ENCODE measurements around the gene PPP1R12C. TPM values are rescaled to one million over a fixed set of nuclear protein-coding genes. Genes with fewer than 3 reads are reported as not detected.

PPP1R12C gene
- total RNA-seq, 2 donors from 2014 or later, result 98.2 to 107 TPM

- Mint-ChIP-seq H3K27ac (no peak overlapping the region), H3K27me3 (ENCODE audit: insufficient read depth) (no peaks in the 10 kb centered on the region), H3K36me3 (ENCODE audit: low read depth) (peaks cover 82% of the 10 kb centered on the region), H3K4me3 (no peak overlapping the region), H3K4me1 (no peaks in the 10 kb centered on the region), H3K9me3 (no peaks in the 10 kb centered on the region)
- H3K27ac ChIP-seq (ENCODE audit: low read depth, low read length), result no peak overlapping the region
- no peak for TF ChIP-seq CTCF (conservative IDR thresholded peaks at IDR 0.05)
- 94 to 99% methylated on average over 10 to 15 of the region's 15 CpGs for WGBS, 2 experiments (ENCODE audit: insufficient coverage in 1 of 2, insufficient read length in 1 of 2)
- no peak for DNase-seq
- H3K9me3 ChIP-seq (ENCODE audit: control insufficient read depth, low read length), result no peaks in the 10 kb centered on the region
- H3K27me3 ChIP-seq (ENCODE audit: control insufficient read depth, insufficient read depth, low read length, poor library complexity, severe bottlenecking), result no peaks in the 10 kb centered on the region
- H3K36me3 ChIP-seq (ENCODE audit: control insufficient read depth, insufficient read depth, low read length), result peaks cover 84% of the 10 kb centered on the region
- H3K9ac ChIP-seq (ENCODE audit: extremely low read depth, low read length, poor library complexity, severe bottlenecking), result no peak overlapping the region
- no peak overlapping the region for H3K4me3 ChIP-seq (ENCODE audit: low read length)
- H3K4me1 ChIP-seq (ENCODE audit: control insufficient read depth, insufficient read depth, low read length), result no peaks in the 10 kb centered on the region
These were observed 69.0 kb downstream of the PPP1R12C start for GRCh38 chr19:55048446-55048845.

GRCh38 chr19:55047951-55048350 is 69.5 kb downstream of the PPP1R12C start:
- Histone ChIP-seq H3K27me3 (ENCODE audit: control insufficient read depth, insufficient read depth, low read length, poor library complexity, severe bottlenecking) (no peaks in the 10 kb centered on the region), H3K4me3 (ENCODE audit: low read length) (no peak overlapping the region), H3K9ac (ENCODE audit: extremely low read depth, low read length, poor library complexity, severe bottlenecking) (no peak overlapping the region), H3K36me3 (ENCODE audit: control insufficient read depth, insufficient read depth, low read length) (peaks cover 84% of the 10 kb centered on the region), H3K4me1 (ENCODE audit: control insufficient read depth, insufficient read depth, low read length) (no peaks in the 10 kb centered on the region), H3K9me3 (ENCODE audit: control insufficient read depth, low read length) (no peaks in the 10 kb centered on the region), H3K27ac (ENCODE audit: low read depth, low read length) (no peak overlapping the region)
- Mint-ChIP-seq H3K4me1 (no peaks in the 10 kb centered on the region), H3K4me3 (no peak overlapping the region), H3K27ac (no peak overlapping the region), H3K9me3 (no peaks in the 10 kb centered on the region), H3K36me3 (ENCODE audit: low read depth) (peaks cover 82% of the 10 kb centered on the region), H3K27me3 (ENCODE audit: insufficient read depth) (no peaks in the 10 kb centered on the region)
- WGBS, 2 experiments (ENCODE audit: insufficient coverage in 1 of 2, insufficient read length in 1 of 2), result 94 to 99% methylated on average over 12 of the region's 12 CpGs
- no peak for TF ChIP-seq CTCF (conservative IDR thresholded peaks at IDR 0.05)
- DNase-seq, result no peak

GRCh38 chr19:55046975-55047622 is 70.3 kb downstream of the PPP1R12C start:
- TF ChIP-seq CTCF (conservative IDR thresholded peaks at IDR 0.05), result no peak
- H3K4me3 ChIP-seq (ENCODE audit: low read length), result no peak overlapping the region
- H3K27me3 Mint-ChIP-seq (ENCODE audit: insufficient read depth), result no peaks in the 10 kb centered on the region

More at GRCh38 chr19:55046975-55047622, 70.3 kb downstream of the PPP1R12C start:
- peaks cover 88% of the 10 kb centered on the region for H3K36me3 ChIP-seq (ENCODE audit: control insufficient read depth, insufficient read depth, low read length)
- no peak for DNase-seq
- Mint-ChIP-seq H3K36me3 (ENCODE audit: low read depth) (peaks cover 84% of the 10 kb centered on the region), H3K27ac (no peak overlapping the region), H3K9me3 (no peaks in the 10 kb centered on the region), H3K4me1 (no peaks in the 10 kb centered on the region), H3K4me3 (no peak overlapping the region)
- 94 to 98% methylated on average over 12 to 17 of the region's 17 CpGs for WGBS, 2 experiments (ENCODE audit: insufficient coverage in 1 of 2, insufficient read length in 1 of 2)
- H3K9me3 ChIP-seq (ENCODE audit: control insufficient read depth, low read length), result no peaks in the 10 kb centered on the region
- H3K27me3 ChIP-seq (ENCODE audit: control insufficient read depth, insufficient read depth, low read length, poor library complexity, severe bottlenecking), result no peaks in the 10 kb centered on the region
- no peak overlapping the region for H3K27ac ChIP-seq (ENCODE audit: low read depth, low read length)
- H3K4me1 ChIP-seq (ENCODE audit: control insufficient read depth, insufficient read depth, low read length), result no peaks in the 10 kb centered on the region
- H3K9ac ChIP-seq (ENCODE audit: extremely low read depth, low read length, poor library complexity, severe bottlenecking), result no peak overlapping the region

All from endodermal cell (in vitro differentiated cells).